H1 (cell line): ENCODE data around the gene SLC12A7. TPM values are rescaled to one million over a fixed set of nuclear protein-coding genes. Genes with fewer than 3 reads are reported as not detected.

Source experiments
- CTCF ChIA-PET: fragments of 300-600 bp; sonication (Branson Sonifier 250); formaldehyde crosslinking; loops from one replicate; lab custom pipeline; 2021; ENCODE audit not compliant: partially characterized antibody; lab: Charles Lee
- POLR2A ChIA-PET: fragments of 300-600 bp; sonication (Branson Sonifier 250); formaldehyde crosslinking; loops from one replicate; lab custom pipeline; 2021; ENCODE audit warnings: inconsistent platforms; ENCODE audit not compliant: partially characterized antibody; lab: Charles Lee
- DNase-seq, 2 experiments: peaks; one replicate each; pipeline versions ENCODE4 v3.0.0 to v3.0.0-alpha.2; 2010 to 2022; ENCODE audit warnings: low spot score in 2 of 2, low read depth in 1 of 2, mixed read lengths in 1 of 2
- FAIRE-seq: peaks from 2 replicates; lab custom pipeline; 2011; peaks lifted over from hg19 to GRCh38; lab: Jason Lieb, UNC
- H2AFZ ChIP-seq: 2 replicates; pipeline ENCODE4 v1.8.1; 2012; ENCODE audit warnings: low read length, inconsistent platforms
- H2AK5ac ChIP-seq: 2 replicates; pipeline ENCODE4 v1.6.1; 2013; ENCODE audit warnings: low read depth, low read length
- H2BK120ac ChIP-seq: replicated peaks from 2 replicates; pipeline ENCODE3; 2013; ENCODE audit warnings: low read depth, low read length, inconsistent platforms
- H2BK12ac ChIP-seq: 2 replicates; pipeline ENCODE4 v1.6.1; 2013; ENCODE audit warnings: low read depth, low read length
- H2BK15ac ChIP-seq: 2 replicates; pipeline ENCODE4 v1.6.1; 2013; ENCODE audit warnings: low read length
- H2BK20ac ChIP-seq: 2 replicates; pipeline ENCODE4 v1.6.1; 2013; ENCODE audit warnings: low read length
- H2BK5ac ChIP-seq: 2 replicates; pipeline ENCODE4 v1.6.1; 2013; ENCODE audit warnings: low read depth, low read length
- H3K14ac ChIP-seq: 2 replicates; pipeline ENCODE4 v1.6.1; 2013; ENCODE audit warnings: inconsistent platforms; ENCODE audit not compliant: insufficient read length
- H3K18ac ChIP-seq: 2 replicates; pipeline ENCODE4 v1.6.1; 2013; ENCODE audit warnings: low read length; ENCODE audit errors: extremely low read depth
- H3K23ac ChIP-seq: 2 replicates; pipeline ENCODE4 v1.6.1; 2013; ENCODE audit warnings: inconsistent platforms; ENCODE audit not compliant: insufficient read length
- H3K23me2 ChIP-seq: 2 replicates; pipeline ENCODE4 v1.6.1; 2013; ENCODE audit warnings: low read depth, low read length
- H3K27ac ChIP-seq: 2 replicates; pipeline ENCODE4 v1.6.1; 2011; ENCODE audit warnings: low read depth, low read length, inconsistent platforms
- H3K27me3 ChIP-seq, 4 experiments: replicated peaks in 1 of 4; 1 replicate in 1 of 4; 2 replicates in 3 of 4; pipeline versions ENCODE4 v1.6.1 to v1.8.1; 2011 to 2013; ENCODE audit warnings: low read length in 3 of 4, mild to moderate bottlenecking in 3 of 4, inconsistent platforms in 2 of 4, mixed read lengths in 2 of 4, moderate library complexity in 1 of 4; ENCODE audit not compliant: control insufficient read depth in 3 of 4, insufficient read depth in 3 of 4; ENCODE audit errors: extremely low read depth in 1 of 4
- H3K36me3 ChIP-seq, 4 experiments: 2 replicates each; pipeline versions ENCODE4 v1.6.1 to v1.8.1; 2011 to 2013; ENCODE audit warnings: mild to moderate bottlenecking in 4 of 4, low read length in 3 of 4, moderate library complexity in 2 of 4, control low read depth in 1 of 4, inconsistent platforms in 1 of 4; ENCODE audit not compliant: insufficient read depth in 4 of 4, control insufficient read depth in 2 of 4
- H3K4ac ChIP-seq: replicated peaks from 2 replicates; pipeline ENCODE3; 2013; ENCODE audit warnings: low read length, low read depth, mixed read lengths, inconsistent platforms; ENCODE audit not compliant: insufficient read length
- H3K4me1 ChIP-seq, 4 experiments: replicated peaks in 1 of 4; 1 replicate in 1 of 4; 2 replicates in 3 of 4; pipeline versions ENCODE4 v1.6.1 to v1.8.1; 2011 to 2013; ENCODE audit warnings: low read length in 3 of 4, inconsistent platforms in 2 of 4, mixed read lengths in 1 of 4; ENCODE audit not compliant: insufficient read depth in 4 of 4, control insufficient read depth in 3 of 4
- H3K4me2 ChIP-seq, 2 experiments: 2 replicates each; pipeline versions ENCODE4 v1.6.1 to v1.8.1; 2011 to 2013; ENCODE audit warnings: low read depth in 2 of 2, low read length in 2 of 2, control low read depth in 1 of 2, inconsistent platforms in 1 of 2, mild to moderate bottlenecking in 1 of 2; ENCODE audit not compliant: insufficient read depth in 1 of 2
- H3K4me3 ChIP-seq, 4 experiments: fragments of 200-600, 300-600 bp in 1 of 4; sonication (generic), shearing (Covaris generic), sonication (Bioruptor Twin) in 1 of 4; 2 replicates each; pipeline versions ENCODE4 v1.5.1 to v1.8.1; 2011 to 2016; ENCODE audit warnings: low read length in 4 of 4, low read depth in 3 of 4, control low read depth in 2 of 4, inconsistent platforms in 2 of 4, mild to moderate bottlenecking in 2 of 4, mixed read lengths in 1 of 4, moderate library complexity in 1 of 4; ENCODE audit not compliant: insufficient read depth in 2 of 4; ENCODE audit errors: extremely low read depth in 1 of 4
- H3K56ac ChIP-seq: replicated peaks from 2 replicates; pipeline ENCODE3; 2013; ENCODE audit warnings: low read depth, mild to moderate bottlenecking, mixed read lengths, low read length, inconsistent platforms; ENCODE audit not compliant: insufficient read length
- H3K79me1 ChIP-seq: 2 replicates; pipeline ENCODE4 v1.6.1; 2013; ENCODE audit warnings: low read depth, low read length, control low read depth
- H3K79me2 ChIP-seq, 2 experiments: 2 replicates each; pipeline versions ENCODE4 v1.6.1 to v1.8.1; 2012 to 2013; ENCODE audit warnings: low read length in 2 of 2, mild to moderate bottlenecking in 2 of 2, inconsistent platforms in 1 of 2; ENCODE audit not compliant: insufficient read depth in 2 of 2, control insufficient read depth in 1 of 2
- H3K9ac ChIP-seq, 4 experiments: replicated peaks in 1 of 4; 1 replicate in 1 of 4; 2 replicates in 3 of 4; pipeline versions ENCODE4 v1.6.1 to v1.8.1; 2011 to 2013; ENCODE audit warnings: low read depth in 3 of 4, low read length in 3 of 4, control low read depth in 2 of 4, mild to moderate bottlenecking in 2 of 4, moderate library complexity in 2 of 4, inconsistent platforms in 1 of 4; ENCODE audit errors: extremely low read depth in 1 of 4
- H3K9me3 ChIP-seq, 2 experiments: 2 replicates each; pipeline versions ENCODE4 v1.6.1 to v1.8.1; 2012 to 2013; ENCODE audit warnings: mild to moderate bottlenecking in 2 of 2, moderate library complexity in 2 of 2, control low read depth in 1 of 2, inconsistent platforms in 1 of 2, low read depth in 1 of 2, low read length in 1 of 2, mixed read lengths in 1 of 2; ENCODE audit not compliant: insufficient read depth in 2 of 2
- H4K20me1 ChIP-seq, 2 experiments: replicated peaks in 1 of 2; 2 replicates each; pipeline versions ENCODE3 to v1.8.1; 2011 to 2013; ENCODE audit warnings: inconsistent platforms in 2 of 2, low read length in 2 of 2, mild to moderate bottlenecking in 1 of 2; ENCODE audit not compliant: insufficient read depth in 2 of 2, control insufficient read depth in 1 of 2
- H4K5ac ChIP-seq: 2 replicates; pipeline ENCODE4 v1.6.1; 2013; ENCODE audit warnings: low read length, low read depth, mixed read lengths, inconsistent platforms; ENCODE audit not compliant: insufficient read length
- H4K8ac ChIP-seq: 2 replicates; pipeline ENCODE4 v1.8.0; 2013; ENCODE audit warnings: mild to moderate bottlenecking, moderate library complexity, low read length, inconsistent platforms; ENCODE audit not compliant: insufficient read depth; ENCODE audit errors: extremely low read depth
- H4K91ac ChIP-seq: replicated peaks from 2 replicates; pipeline ENCODE3; 2013; ENCODE audit warnings: low read length, mixed read lengths, inconsistent platforms; ENCODE audit not compliant: insufficient read length
- GTF2F1 ChIP-seq: IDR thresholded peaks from 2 replicates; pipeline ENCODE4 v1.6.1; 2012; ENCODE audit warnings: low read depth, low read length, improper control_type of control experiment, borderline replicate concordance
- KDM1A ChIP-seq: fragments of 200-600, 300-600 bp; sonication (generic); IDR thresholded peaks from 2 replicates; pipeline ENCODE4 v1.7.1; 2016; ENCODE audit warnings: mild to moderate bottlenecking, low read length, borderline replicate concordance
- SIN3A ChIP-seq, 2 experiments: IDR thresholded peaks in 1 of 2; conservative IDR thresholded peaks in 1 of 2; 2 replicates each; pipeline ENCODE4 v1.6.1; 2011 to 2012; ENCODE audit warnings: low read length in 2 of 2, improper control_type of control experiment in 1 of 2, low read depth in 1 of 2, mild to moderate bottlenecking in 1 of 2
- SP4 ChIP-seq: IDR thresholded peaks from 2 replicates; pipeline ENCODE4 v1.6.1; 2012; ENCODE audit warnings: low read length, inconsistent platforms
- TBP ChIP-seq: IDR thresholded peaks from 2 replicates; pipeline ENCODE4 v1.6.1; 2011; ENCODE audit warnings: low read depth, low read length, improper control_type of control experiment
- WGBS, 2 experiments: shearing (Covaris generic) in 1 of 2; methylation state at CpG; one replicate each; pipeline versions ENCODE4 v1.1.6 to v1.1.7; 2013 to 2015; ENCODE audit warnings: low lambda C conversion rate in 2 of 2, mixed read lengths in 2 of 2, inconsistent platforms in 1 of 2, low coverage in 1 of 2, missing lambda C conversion rate in 1 of 2; ENCODE audit not compliant: insufficient replicate concordance in 2 of 2, insufficient coverage in 1 of 2, insufficient read length in 1 of 2; ENCODE audit errors: extremely low coverage in 1 of 2, missing lambda C conversion rate in 1 of 2; 5-methylcytosine and 5-hydroxymethylcytosine counted together
- polyA plus RNA-seq, 7 experiments: library from polyadenylated mRNA; depleted of rRNA in 3 of 7; stranded (reverse) in 5 of 7; unstranded in 2 of 7; fragments of >200 nt in 5 of 7; fragments of 200-250 nt in 2 of 7; gene quantifications; 1 replicate in 5 of 7; 2 replicates in 1 of 7; 4 replicates in 1 of 7; pipeline versions ENCODE4 v1.2.1 to v1.2.3, GENCODE V29; 2011 to 2013; ENCODE audit warnings: missing spikeins in 2 of 7, mixed read lengths in 2 of 7
- total RNA-seq: library from RNA; stranded (reverse); fragmentation: NEBNext Ultra II Directional; extraction: Animal tissue kit (Norgen Biotek cat#: 25700); gene quantifications from 2 replicates; pipeline ENCODE4 v1.2.1, GENCODE V29; 2021

SLC12A7 gene
- total and polyA plus RNA-seq, 2 of the 8 experiments (the other 6 are each of a cell fraction or from before 2014, with no cell fraction given) = 23.5 to 39.7 TPM

DNA sequence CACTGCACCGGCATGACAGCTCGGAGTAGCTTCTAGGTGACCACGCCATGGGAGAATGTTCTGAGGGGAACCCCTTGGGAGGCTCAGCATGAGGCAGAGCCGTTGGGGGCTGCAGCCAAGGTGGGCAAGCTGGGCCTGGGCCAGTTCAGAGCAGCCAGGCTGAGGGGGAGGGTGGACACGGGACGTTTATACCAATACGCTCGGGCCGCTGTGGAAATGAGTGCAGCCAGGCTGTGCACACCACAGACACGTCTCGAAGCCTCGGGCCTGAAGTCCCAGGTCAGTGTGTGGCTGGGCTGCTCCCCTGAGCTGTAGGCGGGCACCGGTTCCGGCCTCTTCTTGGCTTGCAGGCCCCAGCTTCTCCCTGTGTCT lies 28.9 kb upstream of the SLC12A7 start:
- H3K14ac ChIP-seq = no peak overlapping the region
- no peak overlapping the region for H3K4me2 ChIP-seq
- H3K56ac ChIP-seq = no peak overlapping the region
- H2BK120ac ChIP-seq = no peak overlapping the region
- no peaks in the 10 kb centered on the region for H3K79me1 ChIP-seq
- H2AK5ac ChIP-seq = no peak overlapping the region
- peak overlapping the region; percentile 47 for H4K91ac ChIP-seq
- 0 out of 2 replicates have a peak, but pooled peaks cover 1% of the 10 kb centered on the region for H3K23me2 ChIP-seq
- H2BK12ac ChIP-seq = peak overlapping the region; percentile 23; the same call in 1 of the 2 replicates
- H3K23ac ChIP-seq = no peak overlapping the region
- no peak overlapping the region for H2AFZ ChIP-seq
- DNase-seq (no peak), FAIRE-seq (no peak)
- no peaks in the 10 kb centered on the region for H3K36me3 ChIP-seq
- H3K9me3 ChIP-seq = no peaks in the 10 kb centered on the region
- H3K27ac ChIP-seq = no peak overlapping the region
- TF ChIP-seq SIN3A (conservative IDR thresholded peaks at IDR 0.05 in 1 of 2, IDR thresholded peaks at IDR 0.05 in 1 of 2; ENCODE audit: low read depth in 1 of 2, low read length in 2 of 2) (no peak), TBP (no peak), KDM1A (no peak), SP4 (no peak), GTF2F1 (no peak)
- no peak overlapping the region for H3K9ac ChIP-seq
- no peak overlapping the region for H3K4ac ChIP-seq
- CTCF ChIA-PET = interaction anchor here (0.8 to 2.0 kb wide), 21 partner anchors 8 to 151 kb away, joined by 3 to 10 read pairs (median 4); no protein-coding TSS in a partner anchor
- no peak overlapping the region for H3K18ac ChIP-seq
- no peak overlapping the region for H2BK5ac ChIP-seq
- H3K4me1 ChIP-seq = peaks cover 0 to 13% (median 2%) of the 10 kb centered on the region in 4 experiments; a peak in 5 of 7 replicates
- H4K8ac ChIP-seq = peak overlapping the region; percentile 53
- H4K5ac ChIP-seq = no peak overlapping the region
- H3K79me2 ChIP-seq = no peaks in the 10 kb centered on the region
- H2BK20ac ChIP-seq = no peak overlapping the region
- 89% methylated on average over 15 of the region's 15 CpGs; no CpG with 5 or more reads in 1 of the 2 experiments for WGBS, 2 experiments
- POLR2A ChIA-PET = interaction anchor here (0.6 to 1.3 kb wide), 5 partner anchors 17 to 168 kb away, joined by 3 read pairs; no protein-coding TSS in a partner anchor
- H2BK15ac ChIP-seq = no peak overlapping the region
- no peaks in the 10 kb centered on the region for H3K27me3 ChIP-seq
- H4K20me1 ChIP-seq = no peaks in the 10 kb centered on the region
- no peak overlapping the region for H3K4me3 ChIP-seq
